GM12864 (cell line): ENCODE results near the gene RNF150.

ENCODE experiments used
- DNase-seq: peaks from one replicate; pipeline ENCODE4 v3.0.0-alpha.2; 2011; ENCODE audit warnings: low read depth
- H3K4me3 ChIP-seq: 2 replicates; pipeline ENCODE4 v1.5.1; 2011; ENCODE audit warnings: mild to moderate bottlenecking, low read depth, low read length, control low read depth
- CTCF ChIP-seq: IDR thresholded peaks from 2 replicates; pipeline ENCODE4 v1.5.1; 2011; ENCODE audit warnings: low read depth, mild to moderate bottlenecking, moderate library complexity, low read length, control low read depth, inconsistent platforms; ENCODE audit errors: missing control alignments

The RNF150 gene

GRCh38 chr4:141028024-141028529, 105.2 kb downstream of the RNF150 start:
- H3K4me3 ChIP-seq: no peak overlapping the region
- no peak for DNase-seq
- TF ChIP-seq CTCF: no peak

- TF ChIP-seq CTCF: no peak
- no peak overlapping the region for H3K4me3 ChIP-seq
- no peak for DNase-seq
Measured at GRCh38 chr4:141027421-141027820, 105.8 kb downstream of the RNF150 start.

GRCh38 chr4:141026900-141027299, 106.4 kb downstream of the RNF150 start:
- DNase-seq: no peak
- TF ChIP-seq CTCF: no peak

GRCh38 chr4:141023051-141023450, 110.2 kb downstream of the RNF150 start:
- TF ChIP-seq CTCF: no peak
- H3K4me3 ChIP-seq: no peak overlapping the region
- no peak for DNase-seq

More at GRCh38 chr4:141026900-141027299, 106.4 kb downstream of the RNF150 start:
- no peak overlapping the region for H3K4me3 ChIP-seq

GRCh38 chr4:141022111-141022695, 111.1 kb downstream of the RNF150 start:
- H3K4me3 ChIP-seq: no peak overlapping the region
- DNase-seq: no peak
- no peak for TF ChIP-seq CTCF

GRCh38 chr4:141021397-141022110, 111.7 kb downstream of the RNF150 start:
- no peak overlapping the region for H3K4me3 ChIP-seq
- no peak for DNase-seq
- TF ChIP-seq CTCF: no peak
